ENCODE data around the gene STXBP1.

Gene STXBP1

GRCh38 chr9:127723013-127723412, 110.9 kb downstream of the STXBP1 start:
- Histone ChIP-seq H3K9ac (ENCODE audit: low read length) (no peak overlapping the region), H2AFZ (ENCODE audit: low read depth, low read length) (no peak overlapping the region), H3K9me3 (ENCODE audit: insufficient read depth, low read length) (no peaks in the 10 kb centered on the region), H3K27me3 (ENCODE audit: low read depth, low read length) (peaks cover 4% of the 10 kb centered on the region), H3K4me1 (ENCODE audit: low read length) (no peaks in the 10 kb centered on the region), H3K36me3 (replicated peaks; ENCODE audit: low read depth, low read length) (no peaks in the 10 kb centered on the region), H3K4me2 (ENCODE audit: low read length) (no peak overlapping the region), H3K27ac (ENCODE audit: low read length) (no peak overlapping the region), H3K79me2 (ENCODE audit: low read length) (no peaks in the 10 kb centered on the region), H4K20me1 (ENCODE audit: insufficient read depth, low read length) (no peaks in the 10 kb centered on the region), H3K4me3 (ENCODE audit: low read length) (no peak overlapping the region)
- TF ChIP-seq CTCF (IDR thresholded peaks at IDR 0.05; ENCODE audit: low read depth, low read length) (no peak), EZH2phosphoT487 (IDR thresholded peaks at IDR 0.05; ENCODE audit: low read depth) (no peak)

GRCh38 chr9:127723444-127723843, 111.4 kb downstream of the STXBP1 start:
- Histone ChIP-seq H3K36me3 (replicated peaks; ENCODE audit: low read depth, low read length) (no peaks in the 10 kb centered on the region), H3K4me3 (ENCODE audit: low read length) (no peak overlapping the region), H3K79me2 (ENCODE audit: low read length) (no peaks in the 10 kb centered on the region), H3K9me3 (ENCODE audit: insufficient read depth, low read length) (no peaks in the 10 kb centered on the region), H3K27me3 (ENCODE audit: low read depth, low read length) (peaks cover 4% of the 10 kb centered on the region), H3K4me1 (ENCODE audit: low read length) (no peaks in the 10 kb centered on the region), H2AFZ (ENCODE audit: low read depth, low read length) (no peak overlapping the region), H4K20me1 (ENCODE audit: insufficient read depth, low read length) (no peaks in the 10 kb centered on the region), H3K27ac (ENCODE audit: low read length) (no peak overlapping the region), H3K9ac (ENCODE audit: low read length) (no peak overlapping the region), H3K4me2 (ENCODE audit: low read length) (no peak overlapping the region)
- no peak for TF ChIP-seq EZH2phosphoT487 (IDR thresholded peaks at IDR 0.05; ENCODE audit: low read depth)
- no peak for TF ChIP-seq CTCF (IDR thresholded peaks at IDR 0.05; ENCODE audit: low read depth, low read length)

GRCh38 chr9:127724012-127724411, 111.9 kb downstream of the STXBP1 start:
- peaks cover 4% of the 10 kb centered on the region for H3K27me3 ChIP-seq (ENCODE audit: low read depth, low read length)
- no peak overlapping the region for H3K9ac ChIP-seq (ENCODE audit: low read length)
- H3K4me3 ChIP-seq (ENCODE audit: low read length): no peak overlapping the region
- H3K79me2 ChIP-seq (ENCODE audit: low read length): no peaks in the 10 kb centered on the region
- no peaks in the 10 kb centered on the region for H3K9me3 ChIP-seq (ENCODE audit: insufficient read depth, low read length)
- H3K4me1 ChIP-seq (ENCODE audit: low read length): no peaks in the 10 kb centered on the region
- no peaks in the 10 kb centered on the region for H4K20me1 ChIP-seq (ENCODE audit: insufficient read depth, low read length)
- no peak overlapping the region for H2AFZ ChIP-seq (ENCODE audit: low read depth, low read length)
- no peak overlapping the region for H3K4me2 ChIP-seq (ENCODE audit: low read length)
- H3K27ac ChIP-seq (ENCODE audit: low read length): no peak overlapping the region
- H3K36me3 ChIP-seq (replicated peaks; ENCODE audit: low read depth, low read length): no peaks in the 10 kb centered on the region
- TF ChIP-seq CTCF (IDR thresholded peaks at IDR 0.05; ENCODE audit: low read depth, low read length) (no peak), EZH2phosphoT487 (IDR thresholded peaks at IDR 0.05; ENCODE audit: low read depth) (no peak)

- Histone ChIP-seq H3K4me1 (ENCODE audit: low read length) (no peaks in the 10 kb centered on the region), H3K36me3 (replicated peaks; ENCODE audit: low read depth, low read length) (no peaks in the 10 kb centered on the region), H3K27me3 (ENCODE audit: low read depth, low read length) (peaks cover 4% of the 10 kb centered on the region), H2AFZ (ENCODE audit: low read depth, low read length) (no peak overlapping the region), H3K9me3 (ENCODE audit: insufficient read depth, low read length) (no peaks in the 10 kb centered on the region), H3K79me2 (ENCODE audit: low read length) (no peaks in the 10 kb centered on the region), H3K9ac (ENCODE audit: low read length) (no peak overlapping the region), H3K4me2 (ENCODE audit: low read length) (no peak overlapping the region), H3K4me3 (ENCODE audit: low read length) (no peak overlapping the region), H3K27ac (ENCODE audit: low read length) (no peak overlapping the region), H4K20me1 (ENCODE audit: insufficient read depth, low read length) (no peaks in the 10 kb centered on the region)
- TF ChIP-seq CTCF (IDR thresholded peaks at IDR 0.05; ENCODE audit: low read depth, low read length) (no peak), EZH2phosphoT487 (IDR thresholded peaks at IDR 0.05; ENCODE audit: low read depth) (no peak)
These were observed 114.8 kb downstream of the STXBP1 start for GRCh38 chr9:127726871-127727270.
